NCI-H2107 treated with DMSO at 0.1 percent for 48 hours (cell line): ENCODE data around the gene ADAM22.

ENCODE experiments used
- DNase-seq: peaks from one replicate; lab custom pipeline; 2025; ENCODE audit not compliant: unreplicated experiment; lab: John Stamatoyannopoulos, UW

Gene ADAM22

DNA sequence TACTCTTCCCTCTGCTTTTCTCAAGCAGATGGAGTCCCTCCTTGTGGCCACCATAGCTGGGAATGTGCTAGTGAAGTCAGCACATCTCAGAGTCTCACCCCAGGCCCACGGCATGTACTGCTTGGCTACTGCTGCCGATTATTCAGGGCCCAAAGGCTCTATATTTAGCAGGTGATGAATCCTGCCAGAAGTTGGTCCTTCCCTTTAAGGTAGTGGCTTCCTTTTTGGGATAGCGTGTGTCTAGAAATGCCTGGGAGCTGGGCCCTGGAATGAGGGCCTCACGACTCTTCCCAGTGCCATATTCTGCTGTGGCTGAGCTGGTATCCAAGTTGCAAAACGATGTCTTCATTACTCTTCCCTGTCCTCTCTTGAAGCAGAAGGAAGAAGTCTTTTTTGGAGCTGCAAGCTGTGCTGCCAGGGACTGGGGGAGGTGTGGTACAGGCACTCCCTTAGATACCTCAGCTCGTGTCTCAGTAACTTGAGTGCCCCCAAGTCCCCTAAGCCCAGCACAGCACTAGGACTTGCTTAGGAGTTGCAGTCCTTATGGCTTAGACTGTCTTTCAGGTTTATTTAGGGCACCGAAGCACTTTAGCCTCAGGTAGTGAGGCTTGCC lies 100.1 kb downstream of the ADAM22 start:
- DNase-seq = no peak

DNA sequence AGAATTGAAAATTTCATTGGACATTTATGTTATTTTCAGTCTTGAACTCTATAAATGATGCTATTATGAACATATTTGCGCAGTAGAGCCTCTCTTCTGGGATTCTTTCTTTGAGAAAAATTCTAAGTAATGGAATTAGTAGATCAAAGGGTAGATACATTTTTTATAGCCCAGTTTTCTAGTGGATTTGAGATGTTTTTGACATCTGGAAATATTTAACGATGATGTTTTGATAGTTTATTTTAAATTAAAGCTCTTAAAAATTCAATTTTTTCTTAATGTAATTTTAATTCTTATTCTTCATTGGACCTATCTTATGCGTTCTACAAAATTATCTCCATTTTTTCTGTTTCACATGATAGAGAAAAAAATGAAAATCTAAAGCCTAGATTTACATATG lies 103.0 kb downstream of the ADAM22 start:
- DNase-seq = no peak

DNA sequence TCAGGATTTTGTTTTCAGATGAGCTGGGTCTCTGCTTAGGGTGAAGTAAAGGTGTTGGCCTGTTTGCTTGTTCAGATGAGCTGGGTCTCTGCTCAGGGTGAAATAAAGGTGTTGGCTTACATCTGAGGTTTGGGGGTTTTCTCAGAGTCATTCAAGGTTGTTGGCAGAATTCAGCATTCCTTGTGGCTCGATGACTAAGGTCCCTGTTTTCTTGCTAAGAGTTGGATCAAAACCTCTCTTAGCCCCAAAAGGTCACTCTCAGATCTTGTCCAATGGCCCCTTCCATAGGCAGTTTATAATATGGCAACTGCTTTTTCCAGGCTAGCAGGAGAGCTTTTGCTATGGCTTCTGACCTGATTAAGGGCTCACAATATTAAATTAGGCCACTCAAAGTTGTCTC lies 106.6 kb downstream of the ADAM22 start:
- DNase-seq = no peak

DNA sequence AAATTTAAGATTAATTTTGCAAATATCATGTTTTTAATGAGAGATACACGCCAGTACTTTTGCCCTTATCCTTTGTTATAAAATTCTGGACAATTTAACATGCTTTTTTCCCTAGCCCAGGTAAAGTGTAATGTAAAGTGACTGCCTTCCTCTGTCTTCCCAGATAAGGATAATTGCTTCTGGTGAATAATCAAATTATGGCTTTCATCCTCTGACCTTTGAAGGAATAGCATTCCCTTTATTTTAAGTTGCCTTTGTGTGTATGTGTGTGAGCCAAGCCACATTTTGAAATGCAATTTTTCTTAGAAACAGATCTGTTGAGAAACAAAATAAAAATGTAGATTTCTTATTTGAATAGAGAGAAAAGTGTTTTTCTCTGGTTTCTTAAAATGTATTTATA lies 107.5 kb downstream of the ADAM22 start:
- DNase-seq = no peak

DNA sequence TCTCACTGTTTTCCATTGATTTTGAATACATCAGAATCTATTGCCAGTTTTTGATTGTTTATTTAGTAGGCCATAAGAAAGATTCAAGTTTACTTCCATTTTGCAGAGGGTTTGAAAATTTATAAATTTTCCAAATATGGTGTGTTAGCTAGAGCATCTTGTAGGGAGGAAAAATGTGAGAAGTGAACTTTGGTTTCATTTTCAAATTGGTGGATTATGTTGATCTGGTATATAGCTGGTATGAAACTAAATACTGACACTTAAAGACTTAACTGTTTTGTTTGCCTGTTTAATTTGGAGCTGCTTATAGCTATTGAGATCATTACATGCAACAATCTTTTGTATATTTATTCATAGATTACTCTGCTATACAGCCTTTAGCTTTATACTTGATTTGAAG lies 108.1 kb downstream of the ADAM22 start:
- no peak for DNase-seq

DNA sequence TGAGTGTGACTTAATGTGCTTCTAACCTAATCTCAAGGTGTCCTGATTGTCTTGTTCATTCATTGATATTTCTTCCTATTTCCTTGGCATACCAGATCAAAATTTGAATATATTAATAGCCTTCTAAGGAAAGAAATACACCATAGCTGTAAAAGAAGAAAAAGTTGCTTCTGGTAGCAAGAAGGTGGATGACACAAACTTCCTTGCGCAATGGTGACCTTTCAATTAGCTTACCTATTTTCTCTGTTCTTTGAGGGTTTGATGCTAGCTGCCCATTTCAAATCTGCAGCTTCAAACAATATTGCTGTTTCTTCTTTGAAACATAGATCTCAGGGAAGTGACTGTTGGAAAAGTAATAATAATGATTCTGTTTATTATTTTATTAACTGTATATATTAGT lies 108.8 kb downstream of the ADAM22 start:
- no peak for DNase-seq

DNA sequence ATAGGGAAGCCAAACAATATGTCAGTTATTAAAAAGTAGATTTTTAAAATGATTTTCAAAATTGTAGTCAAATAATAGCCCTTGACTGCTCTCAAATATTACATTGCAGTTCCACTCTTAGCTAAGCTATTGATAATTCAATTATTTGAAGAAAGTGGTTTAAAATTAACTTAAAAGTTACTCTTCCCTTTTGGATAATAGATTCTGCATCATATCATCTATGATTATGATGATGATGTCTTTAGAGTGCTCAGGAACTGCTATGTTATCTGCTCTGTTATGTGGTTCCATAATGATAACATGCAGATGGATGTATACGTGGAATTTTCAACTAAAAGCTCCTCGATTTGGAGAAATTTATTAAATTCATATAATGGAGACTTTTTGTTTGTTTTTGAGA lies 110.0 kb downstream of the ADAM22 start:
- DNase-seq = no peak

DNA sequence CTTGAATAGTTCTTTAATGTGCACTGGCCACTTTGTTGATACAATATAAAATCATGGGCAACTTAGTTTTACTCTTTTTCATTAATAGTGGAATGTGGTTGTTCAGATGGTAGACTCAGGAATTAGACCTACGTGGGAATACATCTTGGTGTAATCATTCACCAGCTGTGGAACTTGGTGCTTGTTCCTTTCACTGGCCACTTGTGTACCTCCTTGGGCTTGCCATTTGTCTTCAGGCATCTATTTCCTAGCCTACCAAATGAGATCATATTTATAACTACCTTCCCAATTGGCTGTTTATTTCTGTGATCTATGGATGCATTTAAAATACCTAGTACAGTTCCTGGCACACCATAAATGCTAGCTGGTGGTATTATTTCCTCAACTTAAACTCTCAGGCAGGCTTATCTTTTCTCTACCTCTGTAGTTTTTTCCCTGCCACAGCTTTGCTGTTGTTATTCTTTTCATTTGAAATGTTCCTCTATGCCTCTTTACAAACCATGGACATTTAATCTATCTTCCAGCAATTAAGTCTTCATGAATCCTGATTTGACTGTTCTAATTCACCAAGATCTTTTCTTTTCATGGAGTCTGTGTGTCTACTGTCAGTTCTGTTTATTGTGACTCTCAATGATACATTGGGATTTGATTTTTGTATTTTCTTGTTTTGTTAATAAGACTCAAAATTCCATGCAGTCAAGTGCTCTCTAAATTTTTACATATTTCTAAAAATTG lies 113.0 kb downstream of the ADAM22 start:
- no peak for DNase-seq

DNA sequence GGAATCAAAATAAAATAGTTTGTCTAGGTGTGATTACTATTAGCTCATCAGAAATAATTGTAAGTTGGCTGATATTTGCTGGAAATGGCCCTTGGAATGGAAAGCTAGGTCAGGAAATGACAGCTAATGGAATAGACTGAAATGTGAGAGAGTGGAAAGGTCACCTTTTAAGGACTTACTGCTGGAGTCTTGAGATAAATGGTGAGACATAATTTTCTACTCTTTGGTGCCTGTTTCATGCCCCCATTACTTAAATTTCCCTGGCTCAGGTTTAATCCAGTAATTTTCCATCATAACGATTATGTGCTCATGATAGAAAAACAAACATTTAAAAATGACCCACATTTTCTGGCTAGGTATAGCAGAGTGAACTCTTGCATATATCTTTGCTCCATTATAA lies 123.6 kb downstream of the ADAM22 start:
- DNase-seq = no peak

DNA sequence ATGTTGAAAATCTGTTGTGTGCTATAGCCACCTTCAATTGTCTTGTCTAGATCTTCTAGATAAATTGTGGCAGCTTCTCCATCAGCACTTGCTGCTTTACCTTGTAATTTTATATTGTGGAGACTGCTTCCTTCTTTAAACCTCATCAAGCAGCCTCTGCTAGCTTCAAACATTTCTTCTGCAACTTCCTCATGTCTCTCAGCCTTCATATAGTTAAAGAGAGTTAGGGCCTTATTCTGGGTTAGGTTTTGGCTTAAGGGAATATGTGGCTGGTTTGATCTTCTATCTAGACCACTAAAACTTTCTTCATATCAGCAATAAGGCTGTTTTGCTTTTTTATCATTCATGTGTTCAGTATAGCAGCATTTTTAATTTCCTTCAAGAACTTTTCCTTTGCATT lies 128.2 kb downstream of the ADAM22 start:
- DNase-seq = no peak

DNA sequence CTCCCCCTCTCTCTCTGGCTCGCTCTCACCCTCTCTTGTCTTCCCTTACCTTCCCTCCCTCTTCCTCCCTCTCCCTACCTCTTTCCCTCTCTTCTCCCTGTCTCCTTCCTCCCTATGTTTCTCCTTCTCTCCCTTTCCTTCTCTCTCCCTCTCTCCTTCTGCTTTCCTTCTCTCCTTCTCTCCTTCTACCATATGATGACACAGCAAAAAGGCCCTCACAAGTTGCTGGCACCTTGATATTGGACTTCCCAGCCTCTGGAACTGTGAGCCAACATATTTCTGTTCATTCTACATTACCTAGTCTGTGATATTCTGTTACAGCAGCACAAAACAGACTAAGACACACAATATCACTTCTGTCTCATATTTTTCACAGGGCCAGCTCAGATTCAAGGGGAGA lies 135.0 kb downstream of the ADAM22 start:
- no peak for DNase-seq

DNA sequence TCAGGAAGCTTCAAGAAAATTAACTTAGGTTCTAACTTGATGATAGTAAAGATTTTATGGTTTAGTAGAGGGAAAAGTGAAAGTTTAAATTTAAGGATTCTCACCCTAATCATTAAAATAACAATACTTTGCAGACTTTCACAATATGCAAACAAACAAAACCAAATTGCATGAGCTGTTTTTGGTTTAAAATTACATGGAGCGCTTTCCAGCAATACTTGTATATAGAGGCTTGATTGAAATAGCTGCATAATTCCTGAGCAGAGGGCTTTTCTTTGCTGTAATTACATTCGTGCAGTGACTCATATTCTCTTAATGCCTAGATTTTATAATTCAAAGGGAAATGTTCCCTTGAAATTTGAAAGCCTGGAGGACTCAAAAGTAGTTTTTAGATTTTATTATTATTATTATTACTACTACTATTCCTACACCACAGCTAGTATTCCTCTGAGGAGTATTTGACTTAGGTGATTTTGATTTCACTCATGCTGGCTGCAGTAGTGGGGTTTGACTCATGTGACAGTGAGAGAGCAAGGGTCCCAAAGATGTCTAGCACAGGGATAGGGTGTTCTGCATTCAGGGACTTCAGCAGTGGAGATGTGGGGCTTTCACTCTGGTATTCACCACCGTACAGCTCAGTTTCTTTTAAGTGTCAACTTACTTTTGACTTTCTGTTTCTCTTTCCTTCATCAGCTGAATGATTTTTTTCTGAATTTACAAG lies 138.1 kb downstream of the ADAM22 start:
- no peak for DNase-seq

DNA sequence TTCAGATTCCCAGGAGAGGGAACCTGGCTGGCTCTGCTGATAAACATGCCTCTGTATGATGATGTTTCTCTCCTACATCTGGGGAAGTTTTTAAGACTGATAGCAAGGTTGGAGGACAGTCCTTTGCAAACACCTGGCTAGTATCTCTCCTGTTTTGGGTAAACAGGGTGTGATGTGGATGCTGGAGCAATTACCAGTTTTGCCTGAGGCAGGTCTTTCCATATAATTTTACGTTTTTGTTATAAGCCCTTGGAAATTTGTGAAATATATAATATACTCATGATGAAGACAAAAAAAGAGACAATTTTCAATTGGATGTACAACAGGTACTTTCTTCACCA lies 138.6 kb downstream of the ADAM22 start:
- DNase-seq = no peak

DNA sequence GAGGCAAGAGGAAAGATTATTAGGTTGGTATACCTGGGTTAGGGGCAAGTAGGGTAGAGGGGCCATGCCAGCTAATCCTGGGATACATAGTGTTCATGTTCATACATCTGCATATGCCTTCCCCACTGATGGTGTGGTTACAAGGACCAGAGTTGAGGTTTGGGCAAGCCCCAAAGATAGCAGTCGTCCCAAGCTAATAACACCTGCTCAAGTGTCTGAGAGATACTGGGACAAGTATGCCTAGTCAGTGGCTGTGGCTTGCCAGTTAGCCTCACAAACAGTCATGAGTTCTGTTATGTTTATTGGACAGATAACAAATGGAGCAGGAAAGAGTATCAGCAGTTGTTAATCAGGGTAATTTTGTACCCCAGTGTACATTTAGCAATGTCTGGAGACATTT lies 139.6 kb downstream of the ADAM22 start:
- DNase-seq = no peak

DNA sequence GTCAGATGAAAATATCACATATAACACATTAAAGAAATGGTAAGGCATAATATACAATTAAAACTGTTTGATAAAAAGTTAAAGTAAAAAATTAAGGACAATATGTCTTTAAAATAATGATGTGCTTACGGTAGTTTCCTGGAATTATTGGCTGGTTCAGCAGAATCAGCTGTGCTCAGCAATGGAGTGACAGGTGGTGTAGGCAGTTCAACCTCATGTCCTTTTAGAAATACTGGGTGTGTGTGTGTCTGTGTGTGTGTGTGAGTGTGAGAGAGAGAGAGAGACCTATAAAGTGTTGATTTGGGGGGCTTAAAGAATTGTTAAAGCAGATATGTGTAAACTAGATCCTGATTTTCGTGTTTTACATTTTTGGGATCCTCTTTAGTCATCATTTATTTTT lies 141.2 kb downstream of the ADAM22 start:
- no peak for DNase-seq

DNA sequence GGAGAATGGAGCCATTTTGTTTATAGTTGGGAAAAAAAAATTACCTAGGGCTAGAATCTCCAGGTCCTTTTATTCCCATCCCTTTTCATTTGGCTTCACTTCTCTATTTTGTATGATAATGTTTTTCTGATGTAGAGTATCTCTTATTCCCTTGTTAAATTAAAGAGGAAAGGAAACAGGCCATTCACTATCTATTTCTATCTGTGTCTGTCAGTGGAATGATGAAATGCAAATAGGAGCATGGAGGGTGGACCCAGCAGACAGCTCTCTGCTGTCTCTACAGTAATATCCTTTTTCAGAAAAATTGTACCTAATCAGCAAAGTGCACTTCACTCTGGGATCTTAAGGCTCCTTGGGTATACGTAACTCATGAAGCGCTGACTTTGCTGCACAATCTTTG lies 149.8 kb downstream of the ADAM22 start:
- no peak for DNase-seq

DNA sequence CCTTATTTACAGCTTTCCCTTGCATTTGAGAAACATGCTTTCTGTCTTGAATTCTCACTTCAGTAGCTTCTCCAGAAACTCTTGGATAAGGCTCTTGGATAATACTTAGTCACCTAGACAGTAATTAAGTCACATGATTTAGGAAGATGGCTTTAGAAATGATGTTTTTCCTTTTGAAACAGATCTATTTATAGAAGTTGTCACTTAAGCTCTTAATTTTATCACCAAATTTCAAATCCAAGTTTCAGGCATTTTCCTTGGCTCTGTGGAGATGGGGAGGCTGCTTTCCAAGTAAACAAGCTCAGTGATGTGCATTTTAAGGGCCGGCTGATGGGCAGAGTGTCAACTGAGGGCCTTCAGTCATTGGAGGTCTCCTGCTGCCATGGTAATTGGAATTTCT lies 155.5 kb downstream of the ADAM22 start:
- DNase-seq = no peak

DNA sequence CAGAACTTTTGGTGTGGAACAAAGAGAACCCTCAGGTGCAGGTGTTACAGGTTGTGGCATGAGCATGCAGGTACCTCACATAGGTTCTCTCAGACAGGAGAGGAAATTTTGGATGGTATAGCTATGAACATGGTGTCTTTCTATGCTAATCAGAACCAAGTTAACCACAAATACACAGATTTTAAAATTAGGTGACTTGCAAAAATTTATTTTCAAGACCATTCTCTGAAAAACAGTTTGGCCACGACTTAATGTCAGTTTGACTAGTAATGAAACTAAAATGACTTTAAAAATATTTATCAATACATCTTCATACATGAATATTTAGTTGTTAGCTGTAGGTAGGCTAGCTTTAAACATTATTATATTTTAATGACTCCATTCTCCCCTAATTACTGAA lies 156.2 kb downstream of the ADAM22 start:
- no peak for DNase-seq

DNA sequence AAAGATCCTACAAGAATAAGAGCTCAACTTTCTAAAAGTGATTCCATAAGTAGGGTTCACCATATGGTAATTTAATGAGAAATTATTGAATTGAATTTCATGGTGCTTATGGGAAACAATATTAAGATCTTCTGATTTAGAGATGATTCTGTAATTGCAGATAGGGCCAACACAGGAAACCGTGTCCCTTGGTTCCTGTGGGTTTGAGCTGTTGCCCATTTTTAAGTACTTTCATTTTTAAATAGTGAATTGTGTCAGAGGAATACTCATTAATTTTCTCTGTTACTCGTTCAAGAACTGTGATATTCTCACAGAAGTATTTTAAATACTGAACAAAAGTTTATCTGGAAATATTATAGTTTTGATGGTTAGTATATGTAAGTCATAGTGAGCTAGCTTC lies 156.6 kb downstream of the ADAM22 start:
- no peak for DNase-seq

DNA sequence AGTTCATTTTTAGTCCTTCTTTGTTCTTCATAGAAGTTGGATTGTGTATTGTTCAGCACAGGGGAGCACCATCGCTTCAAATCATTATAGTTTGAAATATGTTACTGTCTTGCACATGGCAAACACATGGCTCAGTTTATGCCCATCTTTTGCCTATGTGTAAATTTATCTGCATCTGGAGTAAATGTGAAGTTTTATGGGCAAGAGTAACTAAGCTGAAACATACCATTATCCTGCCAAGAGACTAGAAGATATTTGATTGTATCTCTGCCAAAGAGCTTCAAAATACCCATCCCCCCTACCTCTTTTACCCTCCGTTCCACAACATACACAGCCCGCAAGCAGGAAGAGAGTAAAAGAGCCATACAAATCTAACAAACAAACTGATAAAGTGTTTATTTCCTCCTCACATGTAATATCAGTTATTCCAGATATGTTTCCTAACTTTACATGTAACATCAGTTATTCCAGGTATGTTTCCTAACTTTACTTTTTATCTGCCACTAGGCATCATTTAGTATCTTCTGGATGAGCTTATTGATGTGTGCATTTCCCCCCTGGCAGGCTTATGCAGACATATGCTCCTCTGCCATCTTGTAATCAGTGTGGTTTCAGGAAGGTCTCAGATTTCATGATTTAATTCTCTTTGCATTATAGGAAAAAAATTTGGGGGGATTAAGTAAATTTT lies 158.1 kb downstream of the ADAM22 start:
- DNase-seq = peak; percentile 78

DNA sequence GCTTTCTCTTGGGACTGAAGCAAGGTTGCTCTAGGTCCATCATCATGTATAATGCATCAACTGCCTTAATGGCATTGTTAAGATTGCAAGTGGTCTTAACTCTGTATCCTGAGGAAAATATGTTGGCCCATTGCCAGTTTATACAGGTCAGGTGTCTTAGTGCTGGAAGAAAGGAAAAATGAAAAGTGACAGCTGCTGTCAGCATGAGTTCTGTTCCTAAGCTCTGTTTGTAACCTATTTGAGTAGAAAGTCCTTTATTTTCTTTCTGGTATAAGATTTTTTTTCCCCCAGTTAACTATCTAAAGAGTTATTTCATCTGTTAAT lies 158.6 kb downstream of the ADAM22 start:
- DNase-seq = peak; percentile 80

DNA sequence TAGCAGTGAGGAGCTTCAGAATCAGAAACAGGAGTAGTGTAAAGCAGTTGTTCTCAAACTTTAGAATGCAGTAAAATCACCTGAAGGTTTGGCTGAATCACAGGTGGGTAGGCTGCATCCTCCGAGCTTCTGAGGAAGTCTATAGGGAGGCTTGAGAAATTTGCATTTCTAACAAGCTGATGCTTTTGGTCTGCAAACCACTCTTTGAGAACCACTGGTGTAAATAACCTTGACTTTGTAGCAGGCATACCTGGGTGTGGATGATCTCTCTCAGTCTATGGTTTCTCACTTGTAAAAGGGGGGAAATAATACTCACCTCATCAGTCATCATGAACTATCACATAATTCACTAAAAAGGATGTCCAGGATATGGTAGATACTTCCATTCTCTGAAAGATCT lies 167.7 kb downstream of the ADAM22 start:
- DNase-seq = no peak
